Activated CD4-positive, alpha-beta T cell treated with anti-CD3 and anti-CD28 coated beads, Interleukin-2, amount 50 U/mL, for 24 hours (primary cell): ENCODE data around the gene ADAP1.
"Not testable (repeated sequence)": the region's sequence is repeated elsewhere in the genome, so short reads cannot be mapped to it uniquely, and the experiment has no call there.

ENCODE experiments used
- DNase-seq, 2 donors: peaks; one replicate each; pipeline ENCODE4 v3.0.0-alpha.2; 2020; ENCODE audit warnings: low read depth in 1 of 2, low spot score in 1 of 2

The ADAP1 gene

GRCh38 chr7:960269-960871 is 5.9 kb upstream of the ADAP1 start:
- DNase-seq, result no peak

- not testable (repeated sequence) for DNase-seq
Observed at GRCh38 chr7:959740-960139, 5.3 kb upstream of the ADAP1 start.

DNA sequence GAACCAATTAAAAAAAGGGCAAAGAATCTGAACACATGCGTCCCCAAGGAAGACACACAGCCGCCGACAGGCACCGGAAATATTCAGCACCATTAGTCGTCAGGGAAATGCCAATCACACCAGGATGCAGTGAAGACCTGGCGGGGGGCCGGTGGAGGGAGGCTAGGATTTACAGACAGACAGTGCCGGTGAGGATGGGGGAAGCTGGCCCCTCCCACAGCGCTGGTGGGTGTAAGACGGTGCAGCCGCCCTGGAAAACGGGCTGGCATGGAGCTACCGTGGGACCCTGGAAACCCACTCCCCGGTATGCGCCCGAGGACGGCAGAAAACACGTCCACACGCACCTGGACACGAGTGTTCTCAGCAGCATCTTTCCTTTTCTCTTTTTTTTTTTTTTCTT is 4.8 kb upstream of the ADAP1 start:
- DNase-seq, result no peak

DNA sequence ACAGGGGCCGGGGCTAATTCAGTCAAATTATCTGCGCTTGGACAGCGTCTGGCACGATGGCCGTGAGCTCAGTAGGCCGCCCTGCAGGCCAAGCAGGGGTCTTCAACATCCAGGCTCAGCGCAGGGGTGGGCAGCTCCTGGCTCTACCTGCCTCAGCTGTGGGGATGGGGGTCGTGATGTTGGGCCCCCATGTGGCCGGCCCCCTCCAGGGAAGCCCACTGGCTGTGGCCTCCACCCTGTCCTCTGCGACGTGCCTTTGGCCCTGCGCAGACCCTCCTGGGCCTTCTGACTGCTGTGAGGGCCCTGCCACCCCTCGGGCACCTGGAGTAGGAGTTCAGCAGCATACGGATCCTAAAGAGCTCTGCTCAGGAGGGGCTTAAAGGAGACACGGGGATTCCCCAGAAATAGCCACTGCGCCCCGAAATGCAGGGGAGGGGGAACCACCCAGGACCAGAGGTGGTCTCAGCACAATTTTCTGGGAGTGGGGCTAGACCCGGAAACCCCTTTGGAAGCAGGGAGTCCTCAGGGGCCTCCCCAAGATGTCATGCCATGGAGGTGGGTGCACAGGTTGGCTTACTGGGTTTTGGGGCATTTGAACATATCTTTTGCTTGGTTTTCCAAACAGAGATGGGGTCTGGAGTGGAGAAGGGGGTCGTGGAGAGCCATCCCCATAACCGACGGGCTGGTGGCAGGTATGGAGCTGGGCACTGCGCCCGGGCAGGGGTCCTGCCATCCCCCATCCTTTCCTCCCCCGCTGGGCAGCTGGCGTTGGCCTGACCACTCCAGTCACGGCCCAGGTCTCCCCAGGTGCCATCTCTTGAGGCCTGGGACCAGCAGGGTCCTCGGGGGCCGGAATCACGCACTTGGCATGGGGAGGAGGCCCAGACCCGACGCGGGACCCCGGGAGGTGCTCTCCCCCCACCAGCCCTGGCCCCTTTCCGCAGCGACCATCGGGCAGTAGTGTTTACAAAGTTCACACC is 4.0 kb upstream of the ADAP1 start:
- no peak for DNase-seq

GRCh38 chr7:957418-958220 is 3.1 kb upstream of the ADAP1 start:
- no peak for DNase-seq

DNA sequence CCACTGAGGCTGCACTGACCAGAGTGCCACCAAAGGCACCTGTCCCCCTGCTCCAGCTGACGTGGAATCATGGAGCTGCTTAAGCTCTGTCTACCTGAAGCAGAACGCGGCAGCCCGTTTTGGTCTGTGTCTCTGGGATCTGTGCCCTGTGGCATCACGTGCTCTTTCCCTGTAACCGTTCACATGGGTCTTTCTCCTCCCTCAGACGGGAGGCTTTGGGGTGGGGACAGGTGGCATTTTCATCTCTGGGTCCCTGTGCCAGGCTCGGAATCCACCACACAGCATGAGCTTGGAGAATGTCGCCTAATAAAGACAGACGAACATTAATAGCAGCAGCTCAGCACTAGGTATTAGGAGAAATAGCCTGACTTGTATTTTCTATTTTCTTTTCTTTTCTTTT is 1.6 kb upstream of the ADAP1 start:
- no peak for DNase-seq

DNA sequence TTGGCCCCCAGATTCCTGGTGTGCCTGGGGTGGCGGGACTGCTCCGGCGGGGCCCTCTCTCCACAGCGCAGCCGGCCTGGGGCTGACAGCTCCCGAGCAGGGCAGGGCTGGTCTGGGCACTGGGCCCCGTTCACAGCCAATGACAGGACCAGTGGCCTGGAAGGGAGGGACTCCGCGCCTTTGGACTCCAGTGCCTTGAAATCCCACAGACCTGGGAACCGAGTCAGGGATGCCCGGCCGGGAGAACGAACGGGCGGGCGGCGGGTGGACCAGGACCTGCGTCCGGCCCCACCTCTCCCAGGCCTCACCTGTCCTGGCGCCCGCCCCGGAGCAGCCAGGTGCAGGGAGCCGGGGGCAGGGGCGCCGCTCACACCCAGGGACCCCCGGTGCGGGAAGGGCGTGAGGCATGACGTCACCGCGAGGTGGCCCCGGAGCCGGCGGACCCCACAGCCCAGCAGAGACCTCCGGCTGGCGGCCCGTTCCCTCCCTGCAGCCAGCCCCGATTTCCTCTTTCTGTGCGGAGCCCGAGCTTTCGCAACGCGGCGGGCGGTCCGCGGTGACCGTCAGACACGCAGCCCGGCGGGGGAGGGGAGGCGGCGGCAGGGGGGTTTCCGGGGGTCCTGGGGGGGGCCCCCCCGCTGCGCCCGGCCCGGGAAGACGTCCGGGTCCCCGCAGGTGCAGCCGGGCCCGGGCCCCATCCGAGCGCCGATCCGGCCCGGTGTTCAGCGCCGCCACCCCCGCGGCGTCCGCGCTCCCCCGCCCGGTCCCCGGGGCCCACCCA is 743 bp downstream of the ADAP1 start:
- no peak for DNase-seq

- no peak for DNase-seq
Observed at GRCh38 chr7:952548-953441, 1.7 kb downstream of the ADAP1 start.

DNA sequence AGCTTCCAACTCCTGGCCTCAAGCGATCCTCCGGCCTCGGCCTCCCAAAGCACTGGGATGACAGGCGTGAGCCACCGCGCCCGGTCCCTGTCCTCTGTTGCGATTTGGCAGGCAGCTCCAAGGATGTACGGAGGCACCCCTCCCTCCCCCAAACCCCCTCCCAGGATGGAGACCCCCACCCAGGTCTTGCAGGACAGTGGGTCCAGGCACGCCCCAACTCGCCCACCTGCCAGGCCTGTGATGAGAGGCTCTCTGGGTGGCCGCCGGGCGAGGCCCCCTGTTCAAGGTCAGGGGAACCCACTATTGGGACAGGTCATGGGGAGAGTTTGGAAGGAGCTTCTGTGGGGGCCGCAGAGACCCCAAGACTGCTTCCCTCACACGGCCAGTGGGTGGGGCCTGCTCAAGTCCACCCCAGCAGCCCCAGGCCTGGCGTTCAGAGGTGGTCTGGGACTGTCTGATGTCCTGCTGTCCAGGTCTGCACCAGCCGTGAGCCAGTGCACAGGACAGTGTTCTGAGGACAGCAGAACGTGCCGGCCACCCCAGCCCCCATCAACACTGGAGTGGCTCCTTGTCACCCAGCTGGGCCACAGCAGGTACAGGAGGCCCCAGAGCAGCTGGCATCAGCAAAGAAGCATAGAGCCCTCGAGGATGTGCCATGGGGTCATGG is 2.5 kb downstream of the ADAP1 start:
- no peak for DNase-seq

- no peak for DNase-seq
Observed at GRCh38 chr7:949021-949934, 5.2 kb downstream of the ADAP1 start.

GRCh38 chr7:947391-948210 is 6.9 kb downstream of the ADAP1 start:
- no peak for DNase-seq

DNA sequence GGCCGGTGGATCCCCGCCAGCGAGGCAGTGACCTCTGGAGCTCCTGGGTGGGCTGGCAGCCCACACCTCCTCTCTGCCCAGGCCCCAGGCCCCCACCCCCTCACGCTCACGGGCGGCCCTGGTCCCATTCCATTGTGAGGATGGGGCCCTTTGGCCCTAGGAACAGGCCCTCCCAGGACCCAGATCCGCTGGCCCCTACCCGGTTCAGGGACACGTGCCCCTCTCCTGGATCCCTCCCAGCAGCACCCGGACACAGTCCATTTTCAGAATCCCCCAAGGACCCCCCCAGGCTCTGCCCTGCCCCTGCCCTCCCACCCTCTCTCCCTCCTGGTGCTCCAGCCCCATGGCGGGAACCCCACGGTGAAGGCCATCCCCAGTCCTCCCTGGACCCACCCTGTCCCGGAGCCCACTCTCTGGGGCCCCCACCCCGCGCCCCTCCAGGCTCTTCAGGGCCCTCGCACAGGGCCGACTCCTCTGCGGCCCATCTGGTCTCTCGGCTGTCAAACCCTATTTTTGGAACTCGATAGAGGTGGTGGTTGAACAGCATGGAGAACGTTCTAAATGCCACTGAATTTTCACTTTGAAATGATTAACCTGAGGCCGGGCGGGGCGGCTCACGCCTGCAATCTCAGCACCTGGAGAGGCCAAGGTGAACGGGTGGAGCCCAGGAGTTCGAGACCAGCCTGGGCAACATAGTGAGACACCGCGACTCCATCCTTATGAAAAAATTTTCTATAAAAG is 8.1 kb downstream of the ADAP1 start:
- no peak for DNase-seq

GRCh38 chr7:945556-946255 is 8.8 kb downstream of the ADAP1 start:
- DNase-seq, result no peak

DNA sequence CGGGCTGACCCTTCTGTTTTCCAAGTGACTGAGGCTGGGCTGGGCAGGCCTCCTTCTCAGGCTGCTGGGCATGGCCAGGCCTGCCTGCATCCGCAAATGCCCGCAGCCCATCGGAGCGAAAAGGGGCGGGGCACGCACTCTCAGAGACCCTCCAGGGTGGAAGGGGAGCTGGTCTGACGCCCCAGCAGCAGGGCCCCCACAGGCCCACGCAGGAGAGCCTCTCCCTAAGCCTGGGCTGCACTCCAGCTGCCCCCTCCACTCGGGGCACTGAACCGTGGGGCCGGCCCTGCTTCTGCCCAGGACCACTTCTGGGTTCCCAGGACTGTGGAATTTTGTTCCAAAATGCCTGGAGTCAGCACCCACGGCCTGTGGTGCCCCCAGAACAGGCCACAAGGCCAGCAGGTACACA is 9.3 kb downstream of the ADAP1 start:
- no peak for DNase-seq

GRCh38 chr7:944744-945143 is 9.7 kb downstream of the ADAP1 start:
- no peak for DNase-seq

DNA sequence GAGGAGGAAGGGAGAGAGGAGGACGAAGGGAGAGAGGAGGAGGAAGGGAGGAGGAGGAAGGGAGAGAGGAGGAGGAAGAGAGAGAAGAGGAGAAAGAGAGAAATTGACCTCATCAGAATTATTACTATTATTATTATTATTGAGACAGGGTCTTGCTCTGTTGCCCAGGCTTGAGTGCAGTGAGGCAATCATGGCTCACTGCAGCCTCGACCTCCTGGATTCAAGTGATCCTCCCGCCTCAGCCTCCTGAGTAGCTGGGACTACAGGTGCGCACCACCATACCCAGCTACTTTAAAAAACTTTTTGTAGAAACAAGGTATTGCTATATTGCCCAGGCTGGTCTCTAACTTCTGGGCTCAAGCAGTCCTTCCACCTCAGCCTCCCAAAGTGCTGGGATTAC is 10.7 kb downstream of the ADAP1 start:
- not testable (repeated sequence) for DNase-seq
